Uterus (tissue), 2 donors: ENCODE data around the gene SNX33.

Source experiments
- POLR2A ChIP-seq, 2 donors: fragments of 450-650 bp; IDR thresholded peaks; one replicate each; pipeline ENCODE4 v1.6.1; 2016; ENCODE audit warnings: antibody characterized with exemption in 2 of 2, mild to moderate bottlenecking in 1 of 2, moderate library complexity in 1 of 2
- TF ChIP-seq, protein P1 (sequence below), 4 experiments: fragments of 200-600 bp in 2 of 4; fragments of 450-650 bp in 2 of 4; sonication (generic) in 2 of 4; IDR thresholded peaks; one replicate each; pipeline ENCODE4 v1.5.1; 2016 to 2019; ENCODE audit warnings: antibody characterized with exemption in 4 of 4, mild to moderate bottlenecking in 2 of 4, moderate library complexity in 1 of 4

- TF ChIP-seq, protein P1, sequence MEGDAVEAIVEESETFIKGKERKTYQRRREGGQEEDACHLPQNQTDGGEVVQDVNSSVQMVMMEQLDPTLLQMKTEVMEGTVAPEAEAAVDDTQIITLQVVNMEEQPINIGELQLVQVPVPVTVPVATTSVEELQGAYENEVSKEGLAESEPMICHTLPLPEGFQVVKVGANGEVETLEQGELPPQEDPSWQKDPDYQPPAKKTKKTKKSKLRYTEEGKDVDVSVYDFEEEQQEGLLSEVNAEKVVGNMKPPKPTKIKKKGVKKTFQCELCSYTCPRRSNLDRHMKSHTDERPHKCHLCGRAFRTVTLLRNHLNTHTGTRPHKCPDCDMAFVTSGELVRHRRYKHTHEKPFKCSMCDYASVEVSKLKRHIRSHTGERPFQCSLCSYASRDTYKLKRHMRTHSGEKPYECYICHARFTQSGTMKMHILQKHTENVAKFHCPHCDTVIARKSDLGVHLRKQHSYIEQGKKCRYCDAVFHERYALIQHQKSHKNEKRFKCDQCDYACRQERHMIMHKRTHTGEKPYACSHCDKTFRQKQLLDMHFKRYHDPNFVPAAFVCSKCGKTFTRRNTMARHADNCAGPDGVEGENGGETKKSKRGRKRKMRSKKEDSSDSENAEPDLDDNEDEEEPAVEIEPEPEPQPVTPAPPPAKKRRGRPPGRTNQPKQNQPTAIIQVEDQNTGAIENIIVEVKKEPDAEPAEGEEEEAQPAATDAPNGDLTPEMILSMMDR (IDR thresholded peaks at IDR 0.05) = no peak
- TF ChIP-seq POLR2A (IDR thresholded peaks at IDR 0.05) = no peak
Measured at GRCh38 chr15:75646112-75646943, 1.4 kb upstream of the SNX33 start.
